ENCODE measurements around the gene MLLT3.

The MLLT3 gene

DNA sequence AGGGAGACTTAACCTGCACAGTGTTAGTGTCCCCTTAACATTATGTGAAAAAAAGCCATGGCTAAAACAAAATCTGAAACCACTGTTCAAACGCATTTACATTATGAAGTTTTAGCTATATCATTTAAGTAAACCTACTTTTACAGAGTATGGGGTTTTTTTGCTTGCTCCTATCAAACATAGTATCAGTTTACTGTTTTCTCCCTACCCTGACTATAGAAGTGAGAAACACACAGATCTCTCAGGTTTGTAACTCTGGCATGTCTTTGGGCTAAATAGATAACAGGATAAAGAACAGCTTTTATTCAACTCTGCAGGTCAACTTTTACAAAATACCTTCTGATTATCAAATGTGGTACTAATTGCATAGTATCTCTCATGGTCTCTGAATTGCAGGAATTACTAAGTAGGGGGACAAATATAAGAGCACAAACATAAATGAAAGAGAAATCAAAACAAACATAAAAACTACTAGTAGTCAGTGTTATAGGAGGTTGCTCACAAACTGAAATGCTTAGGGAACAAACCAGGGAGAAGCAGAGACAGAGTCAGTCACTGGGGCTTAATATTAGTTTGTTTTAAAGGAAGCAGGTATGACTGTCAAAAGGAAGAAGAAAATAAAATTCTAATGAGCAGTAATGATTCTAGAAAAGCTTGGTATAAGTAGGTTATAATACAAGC lies 155.8 kb downstream of the MLLT3 start:
- no peak for TF ChIP-seq POLR2A (IDR thresholded peaks at IDR 0.05; ENCODE audit: low read depth, low read length)
- TF ChIP-seq PAX5 (IDR thresholded peaks at IDR 0.05; ENCODE audit: insufficient read depth, low read length, severe bottlenecking), result no peak
- TF ChIP-seq POLR2AphosphoS5 (IDR thresholded peaks at IDR 0.05; ENCODE audit: low read depth, low read length), result no peak
- TF ChIP-seq TAF1 (IDR thresholded peaks at IDR 0.05; ENCODE audit: low read depth, low read length), result no peak
- TF ChIP-seq SPI1 (IDR thresholded peaks at IDR 0.05; ENCODE audit: low read depth, low read length), result no peak
- TF ChIP-seq POU2F2 (IDR thresholded peaks at IDR 0.05; ENCODE audit: low read depth, low read length), result no peak
- no peak for DNase-seq (ENCODE audit: insufficient read length, low spot score)
- no peak for FAIRE-seq

DNA sequence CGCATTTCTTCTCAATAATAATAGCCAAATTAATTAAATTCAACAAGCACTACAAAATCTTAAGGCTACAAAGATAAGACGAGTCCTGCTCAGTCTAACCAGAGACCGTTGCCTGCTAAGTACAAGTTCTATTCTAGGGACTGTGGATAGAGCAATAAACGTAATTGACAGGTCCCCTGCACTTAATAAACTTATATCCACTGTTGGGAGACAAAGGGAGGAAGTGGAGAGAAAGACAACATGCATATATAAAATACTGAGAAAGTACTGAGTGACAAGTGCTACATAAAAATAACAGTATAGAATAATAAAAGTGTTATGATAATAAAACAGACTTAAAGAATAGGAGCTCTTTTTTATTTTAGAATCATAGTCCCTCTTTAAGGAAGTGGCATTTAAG lies 158.1 kb downstream of the MLLT3 start:
- no peak for DNase-seq (ENCODE audit: insufficient read length, low spot score)
- peak; percentile 28 for FAIRE-seq
- TF ChIP-seq POLR2A (IDR thresholded peaks at IDR 0.05; ENCODE audit: low read depth, low read length) (no peak), TAF1 (IDR thresholded peaks at IDR 0.05; ENCODE audit: low read depth, low read length) (no peak), POLR2AphosphoS5 (IDR thresholded peaks at IDR 0.05; ENCODE audit: low read depth, low read length) (no peak), SPI1 (IDR thresholded peaks at IDR 0.05; ENCODE audit: low read depth, low read length) (no peak)

DNA sequence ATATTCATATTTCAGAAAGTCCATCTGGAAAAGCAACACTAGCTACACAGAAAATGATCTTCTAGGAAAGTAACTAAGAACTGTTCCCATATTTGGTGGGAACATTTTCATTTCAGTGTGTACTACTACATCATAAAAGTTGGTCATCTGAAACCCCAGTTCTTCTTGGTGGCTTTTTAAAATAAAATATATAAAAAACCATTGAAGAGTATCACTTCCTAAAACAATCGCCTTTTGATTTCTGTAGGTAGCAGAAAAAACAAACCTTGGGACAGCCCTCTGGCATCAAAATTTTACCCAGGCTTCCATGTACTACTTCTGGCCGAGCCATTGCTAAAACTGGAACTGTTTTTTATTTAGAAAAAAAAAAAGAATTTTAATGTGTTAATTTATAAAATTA lies 158.5 kb downstream of the MLLT3 start:
- DNase-seq (ENCODE audit: insufficient read length, low spot score) (no peak), FAIRE-seq (no peak)
- no peak for TF ChIP-seq PAX5 (IDR thresholded peaks at IDR 0.05; ENCODE audit: insufficient read depth, low read length, severe bottlenecking)
- no peak for TF ChIP-seq TAF1 (IDR thresholded peaks at IDR 0.05; ENCODE audit: low read depth, low read length)
- peak; percentile 66 for TF ChIP-seq SPI1 (IDR thresholded peaks at IDR 0.05; ENCODE audit: low read depth, low read length)

DNA sequence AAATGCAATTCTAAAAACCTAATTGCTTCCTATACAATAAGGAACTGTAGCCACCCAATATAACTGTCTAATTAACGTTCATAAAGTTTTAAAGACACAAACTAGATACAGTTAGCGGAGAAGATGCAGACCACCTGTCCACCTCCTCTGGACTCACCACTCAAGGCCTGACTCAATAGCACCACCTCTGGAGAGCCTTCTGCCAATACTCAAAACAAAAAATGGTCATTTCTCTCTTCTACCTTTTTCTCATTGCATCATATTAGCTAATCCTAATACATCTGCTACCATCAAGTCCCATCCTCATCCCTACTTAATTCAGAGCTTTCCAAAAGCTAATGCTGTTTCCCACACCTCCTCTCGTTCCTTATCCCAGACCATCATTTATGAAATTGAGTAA lies 159.9 kb downstream of the MLLT3 start:
- FAIRE-seq, result no peak
- TF ChIP-seq SPI1 (IDR thresholded peaks at IDR 0.05; ENCODE audit: low read depth, low read length) (no peak), PAX5 (IDR thresholded peaks at IDR 0.05; ENCODE audit: insufficient read depth, low read length, severe bottlenecking) (no peak), POLR2AphosphoS5 (IDR thresholded peaks at IDR 0.05; ENCODE audit: low read depth, low read length) (no peak), POU2F2 (IDR thresholded peaks at IDR 0.05; ENCODE audit: low read depth, low read length) (no peak), POLR2A (IDR thresholded peaks at IDR 0.05; ENCODE audit: low read depth, low read length) (no peak), TAF1 (IDR thresholded peaks at IDR 0.05; ENCODE audit: low read depth, low read length) (no peak)
- no peak for DNase-seq (ENCODE audit: insufficient read length, low spot score)

DNA sequence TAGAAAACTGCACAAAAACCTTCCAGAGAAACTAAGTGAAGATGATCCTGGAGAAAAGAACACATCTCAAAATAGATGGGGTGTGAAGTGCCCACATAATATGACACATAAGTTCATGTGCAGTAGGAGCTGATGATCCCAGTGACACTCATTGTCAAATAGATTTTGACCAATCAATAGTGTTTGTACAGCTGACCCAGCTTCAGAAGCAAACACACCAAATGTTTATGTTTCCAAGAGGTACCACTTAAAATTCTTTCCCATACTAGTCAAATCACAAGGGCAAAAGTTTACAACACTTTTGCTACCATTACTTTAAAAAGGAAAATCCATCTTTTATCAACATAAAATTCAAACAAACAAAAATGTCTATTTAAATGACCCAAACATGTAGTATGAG lies 175.0 kb downstream of the MLLT3 start:
- FAIRE-seq (no peak), DNase-seq (ENCODE audit: insufficient read length, low spot score) (no peak)
- no peak for TF ChIP-seq POLR2A (IDR thresholded peaks at IDR 0.05; ENCODE audit: low read depth, low read length)
- no peak for TF ChIP-seq POLR2AphosphoS5 (IDR thresholded peaks at IDR 0.05; ENCODE audit: low read depth, low read length)
- TF ChIP-seq SPI1 (IDR thresholded peaks at IDR 0.05; ENCODE audit: low read depth, low read length), result no peak
- TF ChIP-seq POU2F2 (IDR thresholded peaks at IDR 0.05; ENCODE audit: low read depth, low read length), result no peak
- no peak for TF ChIP-seq PAX5 (IDR thresholded peaks at IDR 0.05; ENCODE audit: insufficient read depth, low read length, severe bottlenecking)

DNA sequence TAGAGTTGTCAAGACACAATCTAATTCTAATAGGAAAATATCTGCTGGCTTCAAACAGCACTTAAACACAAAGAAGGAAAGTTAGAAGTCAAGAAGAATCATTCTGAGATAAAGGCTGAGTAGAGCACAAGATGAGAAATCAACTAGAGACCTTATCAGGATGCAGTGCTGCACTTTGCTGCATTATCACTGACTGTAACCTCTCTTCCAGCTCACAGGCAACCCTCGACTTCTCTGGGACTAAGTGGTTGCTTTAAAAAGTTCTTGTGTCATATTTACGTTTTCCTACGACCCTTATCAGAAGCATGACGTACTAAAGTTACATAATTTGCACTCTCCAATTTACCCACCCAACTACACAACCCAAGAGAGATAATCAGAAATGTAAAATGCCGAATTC lies 176.1 kb downstream of the MLLT3 start:
- no peak for DNase-seq (ENCODE audit: insufficient read length, low spot score)
- TF ChIP-seq POU2F2 (IDR thresholded peaks at IDR 0.05; ENCODE audit: low read depth, low read length) (no peak), SPI1 (IDR thresholded peaks at IDR 0.05; ENCODE audit: low read depth, low read length) (no peak), TAF1 (IDR thresholded peaks at IDR 0.05; ENCODE audit: low read depth, low read length) (no peak), POLR2A (IDR thresholded peaks at IDR 0.05; ENCODE audit: low read depth, low read length) (no peak), POLR2AphosphoS5 (IDR thresholded peaks at IDR 0.05; ENCODE audit: low read depth, low read length) (no peak), PAX5 (IDR thresholded peaks at IDR 0.05; ENCODE audit: insufficient read depth, low read length, severe bottlenecking) (no peak)
- FAIRE-seq, result peak; percentile 54

DNA sequence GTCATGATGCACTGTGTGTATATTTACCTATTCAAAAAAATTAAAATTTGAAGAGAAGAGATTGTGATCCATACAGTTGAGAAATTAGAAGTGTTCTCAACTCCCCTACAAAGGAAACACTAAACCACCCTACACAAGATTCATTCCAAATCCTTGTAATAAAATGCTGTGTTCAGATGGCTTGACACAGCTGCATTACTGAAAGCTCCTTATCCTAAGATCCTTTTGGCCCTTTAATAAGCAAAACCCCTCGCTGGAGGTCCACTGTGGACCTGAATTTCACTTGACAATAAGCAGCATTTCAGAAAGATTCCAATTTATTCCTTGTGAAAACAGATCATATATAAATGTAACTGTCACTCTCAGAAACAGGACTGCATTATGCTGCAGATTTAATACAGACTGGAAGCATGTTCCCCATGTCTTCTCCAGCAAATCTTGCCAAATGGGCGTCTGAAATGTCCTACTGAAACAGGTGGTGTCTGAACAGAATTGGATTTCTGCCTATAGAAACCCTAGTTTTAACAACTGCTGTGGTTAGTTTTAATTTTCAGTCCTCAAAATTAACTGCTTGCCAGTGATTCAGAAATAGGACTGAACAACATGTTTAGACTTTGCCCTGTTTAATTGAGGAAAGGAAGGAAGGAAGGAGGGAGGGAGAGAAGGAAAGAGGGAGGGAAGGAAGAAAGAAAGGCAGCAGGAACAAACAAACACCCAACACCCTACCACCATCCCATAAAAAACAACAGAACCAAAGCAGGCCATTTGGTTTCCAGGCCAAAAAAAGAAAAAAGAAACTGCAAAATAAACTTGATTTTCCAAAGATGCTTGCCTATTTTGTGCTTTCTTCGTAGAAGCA lies 179.6 kb downstream of the MLLT3 start:
- FAIRE-seq (peak; percentile 16), DNase-seq (ENCODE audit: insufficient read length, low spot score) (no peak)
- TF ChIP-seq POLR2AphosphoS5 (IDR thresholded peaks at IDR 0.05; ENCODE audit: low read depth, low read length) (no peak), POLR2A (IDR thresholded peaks at IDR 0.05; ENCODE audit: low read depth, low read length) (no peak), PAX5 (IDR thresholded peaks at IDR 0.05; ENCODE audit: insufficient read depth, low read length, severe bottlenecking) (no peak), TAF1 (IDR thresholded peaks at IDR 0.05; ENCODE audit: low read depth, low read length) (no peak), SPI1 (IDR thresholded peaks at IDR 0.05; ENCODE audit: low read depth, low read length) (no peak), POU2F2 (IDR thresholded peaks at IDR 0.05; ENCODE audit: low read depth, low read length) (no peak)

DNA sequence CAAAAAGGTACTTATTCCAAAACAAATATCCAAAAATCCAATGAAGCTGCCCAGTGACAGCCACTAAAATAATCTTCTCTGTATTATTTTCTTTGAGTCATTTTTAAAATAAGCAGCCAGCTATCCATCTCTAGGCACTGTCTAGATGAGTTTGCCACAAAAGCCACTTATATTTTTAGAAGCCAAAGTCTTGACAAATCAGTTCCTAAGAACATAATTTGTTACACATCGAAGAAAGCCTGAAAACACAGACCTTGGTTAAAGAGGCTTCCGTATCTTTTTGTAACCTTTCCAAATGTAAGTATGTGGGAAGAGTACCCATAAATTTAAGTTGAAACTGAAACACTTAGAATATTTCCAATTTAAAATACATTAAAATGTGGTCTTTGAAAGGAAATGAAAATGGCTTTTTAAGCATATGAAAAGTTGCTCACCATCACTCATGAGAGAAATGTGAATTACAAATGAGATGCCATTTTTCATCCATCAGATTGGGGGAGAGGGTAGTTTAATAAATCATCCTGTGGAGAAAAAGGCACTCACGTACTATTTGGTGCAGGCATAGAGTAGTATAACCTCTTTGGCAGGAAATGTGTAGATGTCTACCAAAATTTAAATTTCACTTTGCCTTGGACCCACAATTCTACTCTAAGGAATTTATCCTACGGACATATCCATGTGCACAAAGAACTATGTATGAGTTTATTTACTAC lies 180.4 kb downstream of the MLLT3 start:
- no peak for TF ChIP-seq POLR2AphosphoS5 (IDR thresholded peaks at IDR 0.05; ENCODE audit: low read depth, low read length)
- TF ChIP-seq POLR2A (IDR thresholded peaks at IDR 0.05; ENCODE audit: low read depth, low read length), result no peak
- no peak for TF ChIP-seq TAF1 (IDR thresholded peaks at IDR 0.05; ENCODE audit: low read depth, low read length)
- TF ChIP-seq PAX5 (IDR thresholded peaks at IDR 0.05; ENCODE audit: insufficient read depth, low read length, severe bottlenecking), result no peak
- TF ChIP-seq POU2F2 (IDR thresholded peaks at IDR 0.05; ENCODE audit: low read depth, low read length), result no peak
- TF ChIP-seq SPI1 (IDR thresholded peaks at IDR 0.05; ENCODE audit: low read depth, low read length), result no peak
- DNase-seq (ENCODE audit: insufficient read length, low spot score) (no peak), FAIRE-seq (peak; percentile 33)

DNA sequence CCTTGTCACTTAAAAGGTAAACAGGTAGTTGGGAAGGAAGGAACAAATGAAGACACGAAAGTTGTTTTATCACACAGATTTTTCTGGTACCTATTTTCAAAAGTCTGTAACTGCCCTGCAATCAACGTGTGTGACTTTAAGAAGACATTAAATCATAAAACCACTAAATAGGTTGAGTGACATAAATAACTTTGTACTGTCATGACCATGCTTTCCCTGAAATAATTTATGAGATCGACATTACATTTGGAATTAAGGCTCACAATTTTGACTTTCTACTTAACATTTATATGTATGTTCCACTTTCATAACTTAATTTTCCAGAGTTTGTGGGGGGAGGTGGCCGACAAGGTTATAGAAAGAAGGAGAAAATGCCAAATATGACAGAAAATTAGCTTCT lies 181.1 kb downstream of the MLLT3 start:
- DNase-seq (ENCODE audit: insufficient read length, low spot score), result no peak
- no peak for TF ChIP-seq POU2F2 (IDR thresholded peaks at IDR 0.05; ENCODE audit: low read depth, low read length)
- no peak for TF ChIP-seq SPI1 (IDR thresholded peaks at IDR 0.05; ENCODE audit: low read depth, low read length)
- TF ChIP-seq TAF1 (IDR thresholded peaks at IDR 0.05; ENCODE audit: low read depth, low read length), result no peak
- TF ChIP-seq POLR2A (IDR thresholded peaks at IDR 0.05; ENCODE audit: low read depth, low read length), result no peak
- no peak for TF ChIP-seq PAX5 (IDR thresholded peaks at IDR 0.05; ENCODE audit: insufficient read depth, low read length, severe bottlenecking)
- no peak for TF ChIP-seq POLR2AphosphoS5 (IDR thresholded peaks at IDR 0.05; ENCODE audit: low read depth, low read length)
- FAIRE-seq, result no peak
